ENCODE measurements around the gene SP3. TPM values are rescaled to one million over a fixed set of nuclear protein-coding genes. Genes with fewer than 3 reads are reported as not detected.
A peak's percentile ranks its signal among the peaks of the same experiment; 100 is the strongest.

The SP3 gene
- polyA plus RNA-seq, 1 donor (not counting 4 experiments of a cell fraction or from before 2014, with no cell fraction given), result 46.7 TPM

- H3K9ac ChIP-seq (ENCODE audit: control insufficient read depth, extremely low read depth, insufficient read depth, low read length), result no peak overlapping the region
- H3K27me3 ChIP-seq (ENCODE audit: control insufficient read depth, extremely low read depth, insufficient read depth, low read length), result no peaks in the 10 kb centered on the region
- no peak overlapping the region for H2AFZ ChIP-seq (ENCODE audit: control insufficient read depth, low read length)
- H4K20me1 ChIP-seq (ENCODE audit: control insufficient read depth, extremely low read depth, insufficient read depth, low read length), result no peaks in the 10 kb centered on the region
- TF ChIP-seq, protein P1, sequence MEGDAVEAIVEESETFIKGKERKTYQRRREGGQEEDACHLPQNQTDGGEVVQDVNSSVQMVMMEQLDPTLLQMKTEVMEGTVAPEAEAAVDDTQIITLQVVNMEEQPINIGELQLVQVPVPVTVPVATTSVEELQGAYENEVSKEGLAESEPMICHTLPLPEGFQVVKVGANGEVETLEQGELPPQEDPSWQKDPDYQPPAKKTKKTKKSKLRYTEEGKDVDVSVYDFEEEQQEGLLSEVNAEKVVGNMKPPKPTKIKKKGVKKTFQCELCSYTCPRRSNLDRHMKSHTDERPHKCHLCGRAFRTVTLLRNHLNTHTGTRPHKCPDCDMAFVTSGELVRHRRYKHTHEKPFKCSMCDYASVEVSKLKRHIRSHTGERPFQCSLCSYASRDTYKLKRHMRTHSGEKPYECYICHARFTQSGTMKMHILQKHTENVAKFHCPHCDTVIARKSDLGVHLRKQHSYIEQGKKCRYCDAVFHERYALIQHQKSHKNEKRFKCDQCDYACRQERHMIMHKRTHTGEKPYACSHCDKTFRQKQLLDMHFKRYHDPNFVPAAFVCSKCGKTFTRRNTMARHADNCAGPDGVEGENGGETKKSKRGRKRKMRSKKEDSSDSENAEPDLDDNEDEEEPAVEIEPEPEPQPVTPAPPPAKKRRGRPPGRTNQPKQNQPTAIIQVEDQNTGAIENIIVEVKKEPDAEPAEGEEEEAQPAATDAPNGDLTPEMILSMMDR (optimal IDR thresholded peaks at IDR 0.05 in 1 of 3, IDR thresholded peaks at IDR 0.05 in 1 of 3, conservative IDR thresholded peaks at IDR 0.05 in 1 of 3; ENCODE audit: extremely low read depth in 1 of 3, insufficient read depth in 2 of 3, low read length in 3 of 3), result no peak
- TF ChIP-seq EZH2 (IDR thresholded peaks at IDR 0.05; ENCODE audit: low read length), result no peak
- no peaks in the 10 kb centered on the region for H3K9me1 ChIP-seq (ENCODE audit: control insufficient read depth, extremely low read depth, insufficient read depth, low read length)
- no peaks in the 10 kb centered on the region for H3K9me3 ChIP-seq (ENCODE audit: control insufficient read depth, low read depth, low read length)
- FAIRE-seq (no peak), DNase-seq (ENCODE audit: low read depth, low spot score) (no peak)
- dilution Hi-C loops (cut with MboI; ENCODE audit: extremely low pct_ligation_motif_present, low sequenced_read_pairs), result no loop called here
- no peak overlapping the region for H3K4me3 ChIP-seq (ENCODE audit: control insufficient read depth in 2 of 3, extremely low read depth in 1 of 3, insufficient read depth in 2 of 3, low read depth in 1 of 3, low read length in 3 of 3)
- peaks cover 1 to 3% of the 10 kb centered on the region in 2 experiments for H3K36me3 ChIP-seq (ENCODE audit: control insufficient read depth in 2 of 2, extremely low read depth in 1 of 2, insufficient read depth in 2 of 2, low read length in 2 of 2)
- no peaks in the 10 kb centered on the region for H3K79me2 ChIP-seq (ENCODE audit: control insufficient read depth, insufficient read depth, low read length)
- H3K27ac ChIP-seq (ENCODE audit: control insufficient read depth, insufficient read depth, low read length), result no peak overlapping the region
- peak overlapping the region; percentile 8 for H3K4me2 ChIP-seq (ENCODE audit: control insufficient read depth, extremely low read depth, insufficient read depth, low read depth, low read length)
- H3K4me1 ChIP-seq (ENCODE audit: control insufficient read depth, extremely low read depth, insufficient read depth, low read length), result peaks cover 7% of the 10 kb centered on the region
These were observed 61.4 kb downstream of the SP3 start for GRCh38 chr2:173903601-173904394.

- FAIRE-seq, result no peak
- dilution Hi-C loops (cut with MboI; ENCODE audit: extremely low pct_ligation_motif_present, low sequenced_read_pairs), result no loop called here
These were observed 66.2 kb downstream of the SP3 start for GRCh38 chr2:173898996-173899395.

More at GRCh38 chr2:173898996-173899395, 66.2 kb downstream of the SP3 start:
- no peak overlapping the region for H2AFZ ChIP-seq (ENCODE audit: control insufficient read depth, low read length)
- no peak overlapping the region for H3K4me2 ChIP-seq (ENCODE audit: control insufficient read depth, extremely low read depth, insufficient read depth, low read depth, low read length)
- H3K4me1 ChIP-seq (ENCODE audit: control insufficient read depth, extremely low read depth, insufficient read depth, low read length), result peaks cover 6% of the 10 kb centered on the region
- TF ChIP-seq EZH2 (IDR thresholded peaks at IDR 0.05; ENCODE audit: low read length), result no peak
- TF ChIP-seq, protein P1 (optimal IDR thresholded peaks at IDR 0.05 in 1 of 3, IDR thresholded peaks at IDR 0.05 in 1 of 3, conservative IDR thresholded peaks at IDR 0.05 in 1 of 3; ENCODE audit: extremely low read depth in 1 of 3, insufficient read depth in 2 of 3, low read length in 3 of 3), result no peak
- no peaks in the 10 kb centered on the region for H3K9me3 ChIP-seq (ENCODE audit: control insufficient read depth, low read depth, low read length)
- no peaks in the 10 kb centered on the region for H3K79me2 ChIP-seq (ENCODE audit: control insufficient read depth, insufficient read depth, low read length)
- no peaks in the 10 kb centered on the region for H3K9me1 ChIP-seq (ENCODE audit: control insufficient read depth, extremely low read depth, insufficient read depth, low read length)
- no peak for DNase-seq (ENCODE audit: low read depth, low spot score)
- no peak overlapping the region for H3K4me3 ChIP-seq (ENCODE audit: control insufficient read depth in 2 of 3, extremely low read depth in 1 of 3, insufficient read depth in 2 of 3, low read depth in 1 of 3, low read length in 3 of 3)
- no peak overlapping the region for H3K9ac ChIP-seq (ENCODE audit: control insufficient read depth, extremely low read depth, insufficient read depth, low read length)
- peaks cover 0 to 2% of the 10 kb centered on the region in 2 experiments for H3K36me3 ChIP-seq (ENCODE audit: control insufficient read depth in 2 of 2, extremely low read depth in 1 of 2, insufficient read depth in 2 of 2, low read length in 2 of 2)
- H3K27me3 ChIP-seq (ENCODE audit: control insufficient read depth, extremely low read depth, insufficient read depth, low read length), result no peaks in the 10 kb centered on the region
- no peak overlapping the region for H3K27ac ChIP-seq (ENCODE audit: control insufficient read depth, insufficient read depth, low read length)
- no peaks in the 10 kb centered on the region for H4K20me1 ChIP-seq (ENCODE audit: control insufficient read depth, extremely low read depth, insufficient read depth, low read length)

Data from keratinocyte (primary cell).